Dendritic cell treated with granulocyte-macrophage colony-stimulating factor and Interleukin-4, amounts not matched to agents 40 ng/mL and 50 ng/mL, for 4 days (primary cell): ENCODE data around the gene RHNO1.

Source experiments
- H3K27ac Mint-ChIP-seq: one replicate; pipeline ENCODE4 v1.8.0; 2022; ENCODE audit warnings: mild to moderate bottlenecking, mixed read lengths
- H3K27me3 Mint-ChIP-seq: one replicate; pipeline ENCODE4 v1.8.0; 2022; ENCODE audit warnings: mild to moderate bottlenecking, mixed read lengths
- H3K36me3 Mint-ChIP-seq: one replicate; pipeline ENCODE4 v1.8.0; 2022; ENCODE audit warnings: low read depth, mixed read lengths
- H3K4me1 Mint-ChIP-seq: one replicate; pipeline ENCODE4 v1.8.0; 2022; ENCODE audit warnings: low read depth, mixed read lengths
- H3K4me3 Mint-ChIP-seq: one replicate; pipeline ENCODE4 v1.8.0; 2022; ENCODE audit warnings: mild to moderate bottlenecking, moderate library complexity, mixed read lengths
- H3K9me3 Mint-ChIP-seq: one replicate; pipeline ENCODE4 v1.8.0; 2022; ENCODE audit warnings: mixed read lengths
- intact Hi-C: fragments of 100-400 bp; cut with micrococcal nuclease; formaldehyde crosslinking; loops from one replicate; pipeline ENCODE4 v1.15.0; 2022

RHNO1 gene

GRCh38 chr12:2900642-2901041, 23.6 kb downstream of the RHNO1 start:
- Mint-ChIP-seq H3K9me3 (no peaks in the 10 kb centered on the region), H3K4me1 (no peaks in the 10 kb centered on the region), H3K27me3 (no peaks in the 10 kb centered on the region), H3K36me3 (no peaks in the 10 kb centered on the region), H3K4me3 (no peak overlapping the region), H3K27ac (no peak overlapping the region)
- intact Hi-C loops, result no loop called here

- Mint-ChIP-seq H3K9me3 (no peaks in the 10 kb centered on the region), H3K27me3 (no peaks in the 10 kb centered on the region), H3K4me3 (no peak overlapping the region), H3K36me3 (no peaks in the 10 kb centered on the region), H3K4me1 (no peaks in the 10 kb centered on the region), H3K27ac (no peak overlapping the region)
- intact Hi-C loops, result no loop called here
Measured at GRCh38 chr12:2902272-2902880, 25.4 kb downstream of the RHNO1 start.

GRCh38 chr12:2904260-2904659, 27.2 kb downstream of the RHNO1 start:
- Mint-ChIP-seq H3K27me3 (no peaks in the 10 kb centered on the region), H3K36me3 (no peaks in the 10 kb centered on the region), H3K27ac (peak overlapping the region; percentile 53), H3K4me1 (peaks cover 5% of the 10 kb centered on the region), H3K4me3 (no peak overlapping the region), H3K9me3 (no peaks in the 10 kb centered on the region)
- intact Hi-C loops, result no loop called here

- peaks cover 5% of the 10 kb centered on the region for H3K4me1 Mint-ChIP-seq
Measured at GRCh38 chr12:2912216-2912575, 35.2 kb downstream of the RHNO1 start.

GRCh38 chr12:2919249-2919648, 42.2 kb downstream of the RHNO1 start:
- Mint-ChIP-seq H3K36me3 (peaks cover 50% of the 10 kb centered on the region), H3K27ac (no peak overlapping the region), H3K4me3 (no peak overlapping the region), H3K27me3 (no peaks in the 10 kb centered on the region), H3K9me3 (no peaks in the 10 kb centered on the region), H3K4me1 (no peaks in the 10 kb centered on the region)
- intact Hi-C loops, result no loop called here

More at GRCh38 chr12:2912216-2912575, 35.2 kb downstream of the RHNO1 start:
- H3K9me3 Mint-ChIP-seq, result no peaks in the 10 kb centered on the region
- peaks cover 27% of the 10 kb centered on the region for H3K36me3 Mint-ChIP-seq
- H3K4me3 Mint-ChIP-seq, result no peak overlapping the region
- H3K27ac Mint-ChIP-seq, result no peak overlapping the region
- no peaks in the 10 kb centered on the region for H3K27me3 Mint-ChIP-seq
- intact Hi-C loops, result no loop called here

- Mint-ChIP-seq H3K27ac (no peak overlapping the region), H3K36me3 (peaks cover 65% of the 10 kb centered on the region), H3K4me3 (no peak overlapping the region), H3K27me3 (no peaks in the 10 kb centered on the region), H3K9me3 (no peaks in the 10 kb centered on the region), H3K4me1 (peaks cover 7% of the 10 kb centered on the region)
- intact Hi-C loops, result no loop called here
Measured at GRCh38 chr12:2922329-2922728, 45.3 kb downstream of the RHNO1 start.

DNA sequence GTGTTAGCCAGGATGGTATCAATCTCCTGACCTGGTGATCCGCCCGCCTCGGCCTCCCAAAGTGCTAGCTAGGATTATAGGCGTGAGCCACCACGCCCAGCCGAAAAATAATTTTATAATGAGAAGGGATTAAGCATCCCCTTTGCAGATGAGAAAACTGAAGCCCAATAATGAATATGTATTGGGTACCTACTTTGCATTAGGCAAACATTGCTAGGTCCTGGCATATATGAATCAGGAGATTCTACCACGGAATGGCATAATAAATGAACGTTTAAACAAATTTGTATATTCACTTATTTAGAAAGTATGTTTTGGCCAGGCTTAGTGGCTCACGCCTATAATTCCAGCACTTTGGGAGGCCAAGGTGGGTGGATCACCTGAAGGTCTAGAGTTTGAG, 46.0 kb downstream of the RHNO1 start:
- intact Hi-C loops, result no loop called here
- H3K27me3 Mint-ChIP-seq, result no peaks in the 10 kb centered on the region
- no peak overlapping the region for H3K4me3 Mint-ChIP-seq
- no peak overlapping the region for H3K27ac Mint-ChIP-seq
- H3K36me3 Mint-ChIP-seq, result peaks cover 70% of the 10 kb centered on the region
- peaks cover 7% of the 10 kb centered on the region for H3K4me1 Mint-ChIP-seq
- H3K9me3 Mint-ChIP-seq, result no peaks in the 10 kb centered on the region

- H3K4me3 Mint-ChIP-seq, result no peak overlapping the region
- peaks cover 7% of the 10 kb centered on the region for H3K4me1 Mint-ChIP-seq
- no peaks in the 10 kb centered on the region for H3K27me3 Mint-ChIP-seq
- H3K9me3 Mint-ChIP-seq, result no peaks in the 10 kb centered on the region
- H3K36me3 Mint-ChIP-seq, result peaks cover 71% of the 10 kb centered on the region
- intact Hi-C loops, result no loop called here
- no peak overlapping the region for H3K27ac Mint-ChIP-seq
Measured at GRCh38 chr12:2924019-2924418, 47.0 kb downstream of the RHNO1 start.

GRCh38 chr12:2925322-2925995, 48.4 kb downstream of the RHNO1 start:
- peaks cover 7% of the 10 kb centered on the region for H3K4me1 Mint-ChIP-seq

DNA sequence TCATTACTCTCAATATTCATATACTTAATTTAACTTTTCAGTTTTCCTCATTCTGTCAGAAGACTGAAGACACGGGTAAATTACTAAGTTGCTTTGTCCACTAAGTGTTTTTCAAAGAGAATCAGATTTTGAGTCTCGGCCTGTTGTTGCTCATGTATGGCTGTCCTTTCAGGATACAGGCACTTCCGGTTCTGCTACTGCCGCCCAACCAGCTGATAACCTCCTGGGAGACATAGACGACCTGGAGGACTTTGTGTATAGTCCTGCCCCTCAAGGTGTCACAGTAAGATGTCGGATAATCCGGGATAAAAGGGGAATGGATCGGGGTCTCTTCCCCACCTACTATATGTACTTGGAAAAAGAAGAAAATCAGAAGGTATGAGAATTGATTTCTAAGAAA, 53.8 kb downstream of the RHNO1 start:
- intact Hi-C loops, result no loop called here
- H3K4me3 Mint-ChIP-seq, result no peak overlapping the region
- H3K9me3 Mint-ChIP-seq, result no peaks in the 10 kb centered on the region
- no peak overlapping the region for H3K27ac Mint-ChIP-seq
- no peaks in the 10 kb centered on the region for H3K27me3 Mint-ChIP-seq
- H3K4me1 Mint-ChIP-seq, result no peaks in the 10 kb centered on the region
- peaks cover 75% of the 10 kb centered on the region for H3K36me3 Mint-ChIP-seq

More at GRCh38 chr12:2925322-2925995, 48.4 kb downstream of the RHNO1 start:
- intact Hi-C loops, result no loop called here
- H3K4me3 Mint-ChIP-seq, result no peak overlapping the region
- H3K9me3 Mint-ChIP-seq, result no peaks in the 10 kb centered on the region
- H3K27ac Mint-ChIP-seq, result no peak overlapping the region
- H3K27me3 Mint-ChIP-seq, result no peaks in the 10 kb centered on the region
- H3K36me3 Mint-ChIP-seq, result peaks cover 78% of the 10 kb centered on the region

DNA sequence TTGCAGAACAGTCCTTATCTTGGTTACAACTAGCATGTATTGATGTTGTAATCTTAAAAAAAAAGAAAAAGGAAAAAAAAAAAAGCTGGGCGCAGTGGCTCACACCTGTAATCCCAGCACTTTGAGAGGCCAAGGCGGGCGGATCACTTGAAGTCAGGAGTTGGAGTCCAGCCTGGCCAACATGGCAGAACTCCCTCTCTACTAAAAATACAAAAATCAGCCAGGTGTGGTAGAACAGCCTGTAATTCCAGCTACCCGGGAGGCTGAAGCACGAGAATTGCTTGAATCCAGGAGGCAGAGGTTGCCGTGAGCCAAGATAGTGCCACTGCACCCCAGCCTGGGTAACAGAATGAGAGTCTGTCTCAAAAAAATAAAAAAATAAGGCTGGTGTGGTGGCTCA, 56.6 kb downstream of the RHNO1 start:
- Mint-ChIP-seq H3K9me3 (no peaks in the 10 kb centered on the region), H3K4me3 (no peak overlapping the region), H3K4me1 (no peaks in the 10 kb centered on the region), H3K36me3 (peaks cover 63% of the 10 kb centered on the region), H3K27ac (no peak overlapping the region), H3K27me3 (no peaks in the 10 kb centered on the region)
- intact Hi-C loops, result no loop called here

DNA sequence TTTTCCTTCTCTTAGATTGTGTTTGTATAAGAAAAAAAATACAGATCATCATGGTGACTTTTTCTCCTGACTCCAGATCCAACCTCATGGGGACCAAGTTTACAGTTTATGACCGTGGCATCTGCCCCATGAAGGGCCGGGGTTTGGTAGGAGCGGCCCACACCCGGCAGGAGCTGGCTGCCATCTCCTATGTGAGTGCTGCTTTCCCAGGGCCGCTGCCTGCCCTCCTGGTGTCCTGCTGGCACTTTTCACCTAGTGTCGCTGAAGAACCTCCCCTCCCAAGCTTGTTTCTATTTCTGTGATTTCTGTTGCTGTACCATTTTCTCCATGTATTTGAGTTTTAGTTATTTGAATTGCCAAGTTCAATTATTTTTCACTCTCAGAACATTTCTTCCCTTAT, 57.3 kb downstream of the RHNO1 start:
- Mint-ChIP-seq H3K9me3 (no peaks in the 10 kb centered on the region), H3K36me3 (peaks cover 71% of the 10 kb centered on the region), H3K27me3 (no peaks in the 10 kb centered on the region), H3K4me1 (no peaks in the 10 kb centered on the region), H3K27ac (no peak overlapping the region), H3K4me3 (no peak overlapping the region)
- intact Hi-C loops, result no loop called here

GRCh38 chr12:2936301-2936700, 59.3 kb downstream of the RHNO1 start:
- Mint-ChIP-seq H3K9me3 (no peaks in the 10 kb centered on the region), H3K27me3 (no peaks in the 10 kb centered on the region), H3K4me1 (no peaks in the 10 kb centered on the region), H3K36me3 (peaks cover 68% of the 10 kb centered on the region), H3K4me3 (no peak overlapping the region), H3K27ac (no peak overlapping the region)
- intact Hi-C loops, result no loop called here

DNA sequence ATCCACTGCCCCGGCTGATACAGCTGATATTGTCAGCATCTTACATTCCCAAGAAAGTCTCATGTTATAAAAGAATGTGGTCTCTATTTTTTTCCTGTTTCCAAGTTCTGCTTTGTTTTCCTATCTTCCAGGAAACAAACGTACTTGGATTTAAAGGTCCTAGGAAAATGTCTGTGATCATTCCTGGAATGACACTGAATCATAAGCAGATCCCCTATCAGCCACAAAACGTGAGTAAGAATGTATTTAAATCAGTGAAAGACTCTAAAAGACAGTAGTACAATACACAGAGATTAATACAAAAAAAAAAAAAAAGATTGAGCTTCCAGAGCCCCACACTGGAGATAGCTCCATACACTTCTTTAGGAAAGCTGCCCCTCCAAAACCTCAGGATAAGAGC, 60.5 kb downstream of the RHNO1 start:
- peaks cover 60% of the 10 kb centered on the region for H3K36me3 Mint-ChIP-seq
- H3K4me1 Mint-ChIP-seq, result no peaks in the 10 kb centered on the region
- intact Hi-C loops, result no loop called here
- H3K9me3 Mint-ChIP-seq, result no peaks in the 10 kb centered on the region
- no peak overlapping the region for H3K4me3 Mint-ChIP-seq
- no peaks in the 10 kb centered on the region for H3K27me3 Mint-ChIP-seq
- H3K27ac Mint-ChIP-seq, result no peak overlapping the region
